Mammary epithelial cell (primary cell): ENCODE results near the gene SIGLEC7.

Source experiments
- EZH2 ChIP-seq: IDR thresholded peaks from 2 replicates; pipeline ENCODE4 v1.6.1; 2012; ENCODE audit warnings: low read length, inconsistent platforms, borderline replicate concordance
- TF ChIP-seq, protein P1 (sequence below), 2 donors: IDR thresholded peaks in 1 of 2; conservative IDR thresholded peaks in 1 of 2; 2 replicates each; pipeline ENCODE4 v1.5.1; 2011 to 2012; ENCODE audit warnings: inconsistent platforms in 2 of 2, low read length in 2 of 2, mild to moderate bottlenecking in 2 of 2, control low read depth in 1 of 2, low read depth in 1 of 2; ENCODE audit not compliant: insufficient read depth in 1 of 2; ENCODE audit errors: extremely low read depth in 1 of 2

GRCh38 chr19:51201712-51202111, 59.6 kb downstream of the SIGLEC7 start:
- TF ChIP-seq, protein P1, sequence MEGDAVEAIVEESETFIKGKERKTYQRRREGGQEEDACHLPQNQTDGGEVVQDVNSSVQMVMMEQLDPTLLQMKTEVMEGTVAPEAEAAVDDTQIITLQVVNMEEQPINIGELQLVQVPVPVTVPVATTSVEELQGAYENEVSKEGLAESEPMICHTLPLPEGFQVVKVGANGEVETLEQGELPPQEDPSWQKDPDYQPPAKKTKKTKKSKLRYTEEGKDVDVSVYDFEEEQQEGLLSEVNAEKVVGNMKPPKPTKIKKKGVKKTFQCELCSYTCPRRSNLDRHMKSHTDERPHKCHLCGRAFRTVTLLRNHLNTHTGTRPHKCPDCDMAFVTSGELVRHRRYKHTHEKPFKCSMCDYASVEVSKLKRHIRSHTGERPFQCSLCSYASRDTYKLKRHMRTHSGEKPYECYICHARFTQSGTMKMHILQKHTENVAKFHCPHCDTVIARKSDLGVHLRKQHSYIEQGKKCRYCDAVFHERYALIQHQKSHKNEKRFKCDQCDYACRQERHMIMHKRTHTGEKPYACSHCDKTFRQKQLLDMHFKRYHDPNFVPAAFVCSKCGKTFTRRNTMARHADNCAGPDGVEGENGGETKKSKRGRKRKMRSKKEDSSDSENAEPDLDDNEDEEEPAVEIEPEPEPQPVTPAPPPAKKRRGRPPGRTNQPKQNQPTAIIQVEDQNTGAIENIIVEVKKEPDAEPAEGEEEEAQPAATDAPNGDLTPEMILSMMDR (conservative IDR thresholded peaks at IDR 0.05 in 1 of 2, IDR thresholded peaks at IDR 0.05 in 1 of 2; ENCODE audit: extremely low read depth in 1 of 2, insufficient read depth in 1 of 2, low read depth in 1 of 2, low read length in 2 of 2) = no peak
- TF ChIP-seq EZH2 = no peak
